Measurements from ENCODE around the gene ACTN2.

ACTN2 gene

DNA sequence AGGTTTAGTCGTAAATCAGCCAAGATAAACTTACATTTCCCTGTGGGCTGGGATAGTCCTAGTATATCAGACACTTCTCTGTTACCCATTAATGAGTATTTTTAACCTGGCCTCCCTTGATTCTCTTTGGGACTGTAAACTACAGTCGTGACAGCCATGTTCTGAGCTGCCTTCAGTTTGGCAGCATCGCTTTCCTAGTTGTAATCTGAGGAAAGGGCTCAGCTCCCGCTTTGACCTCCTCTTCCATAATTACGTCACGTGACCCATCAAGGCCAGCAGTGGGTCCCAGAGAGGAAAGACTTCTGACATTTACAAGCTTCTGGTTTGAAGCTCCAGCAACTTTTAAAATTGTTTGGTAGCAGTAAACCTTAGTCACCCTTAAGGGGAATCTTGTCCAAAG lies 74.2 kb downstream of the ACTN2 start:
- H3K9ac ChIP-seq (ENCODE audit: low read depth, low read length) = no peak overlapping the region
- no peak for TF ChIP-seq EZH2 (IDR thresholded peaks at IDR 0.05; ENCODE audit: borderline replicate concordance, low read depth, low read length, severe bottlenecking)
- TF ChIP-seq, protein P1, sequence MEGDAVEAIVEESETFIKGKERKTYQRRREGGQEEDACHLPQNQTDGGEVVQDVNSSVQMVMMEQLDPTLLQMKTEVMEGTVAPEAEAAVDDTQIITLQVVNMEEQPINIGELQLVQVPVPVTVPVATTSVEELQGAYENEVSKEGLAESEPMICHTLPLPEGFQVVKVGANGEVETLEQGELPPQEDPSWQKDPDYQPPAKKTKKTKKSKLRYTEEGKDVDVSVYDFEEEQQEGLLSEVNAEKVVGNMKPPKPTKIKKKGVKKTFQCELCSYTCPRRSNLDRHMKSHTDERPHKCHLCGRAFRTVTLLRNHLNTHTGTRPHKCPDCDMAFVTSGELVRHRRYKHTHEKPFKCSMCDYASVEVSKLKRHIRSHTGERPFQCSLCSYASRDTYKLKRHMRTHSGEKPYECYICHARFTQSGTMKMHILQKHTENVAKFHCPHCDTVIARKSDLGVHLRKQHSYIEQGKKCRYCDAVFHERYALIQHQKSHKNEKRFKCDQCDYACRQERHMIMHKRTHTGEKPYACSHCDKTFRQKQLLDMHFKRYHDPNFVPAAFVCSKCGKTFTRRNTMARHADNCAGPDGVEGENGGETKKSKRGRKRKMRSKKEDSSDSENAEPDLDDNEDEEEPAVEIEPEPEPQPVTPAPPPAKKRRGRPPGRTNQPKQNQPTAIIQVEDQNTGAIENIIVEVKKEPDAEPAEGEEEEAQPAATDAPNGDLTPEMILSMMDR (IDR thresholded peaks at IDR 0.05; ENCODE audit: borderline replicate concordance, extremely low read depth, low read length, poor library complexity, severe bottlenecking) = no peak
- no peaks in the 10 kb centered on the region for H3K36me3 ChIP-seq (ENCODE audit: insufficient read depth, low read length)
- no peaks in the 10 kb centered on the region for H3K9me3 ChIP-seq (ENCODE audit: insufficient read depth, low read length, severe bottlenecking)
- H3K27me3 ChIP-seq (ENCODE audit: insufficient read depth, low read length, poor library complexity) = no peaks in the 10 kb centered on the region
- H3K4me2 ChIP-seq (ENCODE audit: insufficient read depth, low read length) = no peak overlapping the region
- no peak for ATAC-seq (ENCODE audit: insufficient read depth, low read depth)
- no peak overlapping the region for H2AFZ ChIP-seq (ENCODE audit: low read depth, low read length)
- no peaks in the 10 kb centered on the region for H3K79me2 ChIP-seq (ENCODE audit: insufficient read depth, low read length)
- no peak overlapping the region for H3K4me3 ChIP-seq (ENCODE audit: low read depth in 1 of 2, low read length in 2 of 2)
- no peak for DNase-seq
- H3K27ac ChIP-seq (ENCODE audit: low read length) = no peak overlapping the region
- H3K4me1 ChIP-seq (ENCODE audit: insufficient read depth, low read length) = peaks cover 3% of the 10 kb centered on the region; the same call in 1 of the 2 replicates
- H4K20me1 ChIP-seq (ENCODE audit: insufficient read depth, low read length) = no peaks in the 10 kb centered on the region

DNA sequence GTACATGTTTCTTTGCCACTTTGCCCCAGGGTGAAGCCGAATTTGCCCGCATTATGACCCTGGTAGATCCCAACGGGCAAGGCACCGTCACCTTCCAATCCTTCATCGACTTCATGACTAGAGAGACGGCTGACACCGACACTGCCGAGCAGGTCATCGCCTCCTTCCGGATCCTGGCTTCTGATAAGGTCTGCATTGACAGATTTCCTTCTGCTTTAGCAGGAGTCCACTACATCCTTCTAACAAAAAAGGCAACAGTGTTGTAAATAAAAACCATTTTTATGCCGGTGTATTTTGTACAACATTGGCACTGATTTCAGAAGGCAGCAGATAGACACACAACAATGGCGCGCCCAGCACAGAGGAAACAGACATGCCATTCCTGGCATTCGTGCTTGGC lies 74.7 kb downstream of the ACTN2 start:
- no peaks in the 10 kb centered on the region for H3K9me3 ChIP-seq (ENCODE audit: insufficient read depth, low read length, severe bottlenecking)
- no peak overlapping the region for H3K4me3 ChIP-seq (ENCODE audit: low read depth in 1 of 2, low read length in 2 of 2)
- no peaks in the 10 kb centered on the region for H3K27me3 ChIP-seq (ENCODE audit: insufficient read depth, low read length, poor library complexity)
- ATAC-seq (ENCODE audit: insufficient read depth, low read depth) (no peak), DNase-seq (no peak)
- H3K4me2 ChIP-seq (ENCODE audit: insufficient read depth, low read length) = no peak overlapping the region
- H3K9ac ChIP-seq (ENCODE audit: low read depth, low read length) = no peak overlapping the region
- H3K4me1 ChIP-seq (ENCODE audit: insufficient read depth, low read length) = peaks cover 3% of the 10 kb centered on the region; the same call in 1 of the 2 replicates
- no peak overlapping the region for H2AFZ ChIP-seq (ENCODE audit: low read depth, low read length)
- no peaks in the 10 kb centered on the region for H3K79me2 ChIP-seq (ENCODE audit: insufficient read depth, low read length)
- no peak overlapping the region for H3K27ac ChIP-seq (ENCODE audit: low read length)
- H3K36me3 ChIP-seq (ENCODE audit: insufficient read depth, low read length) = no peaks in the 10 kb centered on the region
- TF ChIP-seq, protein P1 (IDR thresholded peaks at IDR 0.05; ENCODE audit: borderline replicate concordance, extremely low read depth, low read length, poor library complexity, severe bottlenecking) = no peak
- TF ChIP-seq EZH2 (IDR thresholded peaks at IDR 0.05; ENCODE audit: borderline replicate concordance, low read depth, low read length, severe bottlenecking) = no peak
- no peaks in the 10 kb centered on the region for H4K20me1 ChIP-seq (ENCODE audit: insufficient read depth, low read length)

DNA sequence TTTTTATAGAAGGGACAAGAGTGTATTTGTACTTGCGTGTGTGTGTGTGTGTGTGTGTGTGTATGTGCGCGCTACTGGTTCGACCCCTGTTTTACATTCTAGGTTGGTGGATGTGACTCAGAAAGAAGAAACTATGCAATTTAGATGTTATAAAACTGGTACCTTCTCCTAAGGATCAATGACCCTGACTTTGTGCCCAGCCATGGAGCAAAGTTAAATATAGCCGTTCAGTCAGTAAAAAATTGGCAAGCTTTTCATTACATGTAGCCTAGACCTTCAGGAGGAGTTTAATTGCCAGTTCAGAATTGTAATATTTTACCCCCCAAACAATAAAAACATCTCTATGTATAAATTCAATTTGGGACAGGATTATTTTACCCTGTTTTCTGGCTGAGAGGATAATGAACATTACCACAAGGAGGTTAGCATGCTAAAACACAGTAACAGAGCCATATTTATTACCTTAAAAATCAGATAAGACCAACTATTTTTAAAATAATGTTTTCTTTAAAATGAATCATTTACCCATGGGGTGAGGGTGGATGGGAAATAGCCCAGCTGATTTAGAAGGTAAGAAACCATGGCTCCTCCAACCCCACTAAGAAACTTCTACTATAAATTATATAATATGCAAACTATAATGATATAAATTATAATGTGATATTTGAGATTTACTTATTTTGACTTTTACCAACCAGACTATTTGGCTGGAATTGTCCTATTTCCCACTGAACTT lies 75.3 kb downstream of the ACTN2 start:
- H3K9me3 ChIP-seq (ENCODE audit: insufficient read depth, low read length, severe bottlenecking) = no peaks in the 10 kb centered on the region
- no peak for DNase-seq
- no peaks in the 10 kb centered on the region for H3K27me3 ChIP-seq (ENCODE audit: insufficient read depth, low read length, poor library complexity)
- H3K79me2 ChIP-seq (ENCODE audit: insufficient read depth, low read length) = no peaks in the 10 kb centered on the region
- no peak overlapping the region for H3K4me2 ChIP-seq (ENCODE audit: insufficient read depth, low read length)
- H3K9ac ChIP-seq (ENCODE audit: low read depth, low read length) = no peak overlapping the region
- H2AFZ ChIP-seq (ENCODE audit: low read depth, low read length) = no peak overlapping the region
- TF ChIP-seq, protein P1 (IDR thresholded peaks at IDR 0.05; ENCODE audit: borderline replicate concordance, extremely low read depth, low read length, poor library complexity, severe bottlenecking) = no peak
- no peak for TF ChIP-seq EZH2 (IDR thresholded peaks at IDR 0.05; ENCODE audit: borderline replicate concordance, low read depth, low read length, severe bottlenecking)
- no peaks in the 10 kb centered on the region for H4K20me1 ChIP-seq (ENCODE audit: insufficient read depth, low read length)
- H3K4me1 ChIP-seq (ENCODE audit: insufficient read depth, low read length) = peaks cover 3% of the 10 kb centered on the region; the same call in 1 of the 2 replicates
- no peak overlapping the region for H3K4me3 ChIP-seq (ENCODE audit: low read depth in 1 of 2, low read length in 2 of 2)
- no peaks in the 10 kb centered on the region for H3K36me3 ChIP-seq (ENCODE audit: insufficient read depth, low read length)
- H3K27ac ChIP-seq (ENCODE audit: low read length) = no peak overlapping the region
- no peak for ATAC-seq (ENCODE audit: insufficient read depth, low read depth)

All from DND-41 (cell line).